Dedifferentiated amniotic fluid mesenchymal stem cell (primary cell): ENCODE measurements around the gene TSPAN19.

ENCODE experiments used
- DNase-seq: peaks from one replicate; pipeline ENCODE4 v3.0.0-alpha.2; 2016; ENCODE audit errors: extremely low spot score

Gene TSPAN19

GRCh38 chr12:85000729-85001128, 35.3 kb downstream of the TSPAN19 start:
- no peak for DNase-seq

GRCh38 chr12:84998341-84998740, 37.7 kb downstream of the TSPAN19 start:
- DNase-seq, result no peak

- no peak for DNase-seq
Observed at GRCh38 chr12:84996759-84997158, 39.3 kb downstream of the TSPAN19 start.

DNA sequence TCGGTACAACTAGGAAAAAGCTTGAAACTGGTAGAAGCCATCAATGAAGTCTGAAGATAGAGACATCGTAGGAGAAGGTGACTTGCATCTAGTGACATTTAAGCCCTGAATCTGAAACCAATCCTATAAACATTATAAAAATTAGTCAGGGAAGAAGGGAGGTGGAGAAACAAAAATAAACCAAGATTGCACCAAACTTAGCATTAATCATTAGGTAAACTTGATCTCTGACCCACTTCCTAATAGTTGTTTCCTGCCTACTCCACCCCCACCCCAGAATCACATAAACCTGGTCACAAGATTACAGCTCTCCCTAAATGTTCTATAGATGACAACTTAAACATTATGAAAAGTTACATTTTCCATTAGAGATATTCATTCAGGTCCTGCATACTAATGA, 40.4 kb downstream of the TSPAN19 start:
- no peak for DNase-seq

GRCh38 chr12:84994426-84994825, 41.7 kb downstream of the TSPAN19 start:
- DNase-seq, result no peak

GRCh38 chr12:84986586-84986985, 49.5 kb downstream of the TSPAN19 start:
- no peak for DNase-seq

- DNase-seq, result no peak
Observed at GRCh38 chr12:84986117-84986516, 50.0 kb downstream of the TSPAN19 start.

- no peak for DNase-seq
Observed at GRCh38 chr12:84983289-84983688, 52.8 kb downstream of the TSPAN19 start.

GRCh38 chr12:84982888-84983287, 53.2 kb downstream of the TSPAN19 start:
- DNase-seq, result no peak

DNA sequence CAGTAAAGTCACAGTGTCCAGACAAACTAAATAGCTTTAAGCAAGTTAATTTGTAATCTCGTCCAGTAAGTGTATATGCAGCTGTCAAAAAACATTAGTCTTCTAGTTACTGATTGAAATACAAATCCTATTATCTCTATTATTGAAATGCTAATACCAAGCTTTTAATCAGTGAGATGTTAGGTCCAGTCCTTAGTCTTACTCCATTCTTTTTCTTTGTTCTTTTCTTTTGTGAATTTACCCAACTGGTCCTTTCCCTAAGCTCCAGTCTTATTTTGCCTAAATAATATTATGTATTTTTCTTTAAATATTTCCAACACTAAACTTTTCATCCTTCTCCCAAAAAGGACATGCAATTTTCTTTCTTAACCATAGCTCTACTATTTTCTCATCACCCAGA, 57.2 kb downstream of the TSPAN19 start:
- no peak for DNase-seq

DNA sequence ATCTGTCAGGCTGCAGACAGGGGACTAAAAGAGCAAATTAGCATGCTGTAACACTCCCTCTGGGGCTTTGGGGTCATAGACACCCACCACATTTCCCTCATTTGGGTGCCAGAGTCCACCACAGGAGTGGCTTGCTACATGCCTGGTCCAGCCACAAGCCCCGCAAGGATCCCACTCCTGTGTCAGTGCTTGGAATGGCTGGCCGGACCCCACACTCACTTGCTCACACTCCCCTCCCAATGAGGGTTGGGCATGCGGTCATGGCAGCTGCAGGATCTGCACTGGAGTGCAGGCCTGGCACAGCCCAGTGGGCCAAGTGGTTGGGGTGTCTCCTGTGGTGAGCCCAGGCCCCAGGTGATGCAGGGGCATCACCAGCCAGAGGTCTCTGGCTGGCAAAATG, 59.9 kb downstream of the TSPAN19 start:
- DNase-seq, result no peak

- DNase-seq, result no peak
Observed at GRCh38 chr12:84974155-84974815, 61.8 kb downstream of the TSPAN19 start.

- DNase-seq, result no peak
Observed at GRCh38 chr12:84973026-84973425, 63.1 kb downstream of the TSPAN19 start.

- DNase-seq, result no peak
Observed at GRCh38 chr12:84969226-84969625, 66.9 kb downstream of the TSPAN19 start.
